IMR-90 (cell line): ENCODE data around the gene FUBP3. TPM values are rescaled to one million over a fixed set of nuclear protein-coding genes. Genes with fewer than 3 reads are reported as not detected.

ENCODE experiments used
- ATAC-seq: fragments of 200-7000 bp; cut with Tn5 transposase; 2 replicates; pipeline ENCODE4 v1.9.1; 2020; ENCODE audit warnings: low read depth, mild to moderate bottlenecking, moderate library complexity
- BruUV-seq: library from RNA; stranded (reverse); fragments of 400-500 nt; replicated peaks from 2 replicates; lab custom pipeline; 2021; lab: Mats Ljungman, UMichigan
- CTCF ChIA-PET: fragments of 300-600 bp; formaldehyde crosslinking; extraction: SDS; loops from one replicate; lab custom pipeline; 2021; ENCODE audit warnings: antibody characterized with exemption; lab: Yijun Ruan, JAX
- POLR2A ChIA-PET: fragments of 300-600 bp; sonication (Branson Sonifier 250); formaldehyde crosslinking; loops from one replicate; lab custom pipeline; 2022; ENCODE audit warnings: antibody characterized with exemption; ENCODE audit not compliant: unreplicated experiment; lab: Charles Lee
- DNase-seq: peaks from one replicate; pipeline ENCODE4 v3.0.0; 2013
- H2AFZ ChIP-seq: replicated peaks from 2 replicates; pipeline ENCODE3; 2013; ENCODE audit warnings: low read length, mild to moderate bottlenecking; ENCODE audit not compliant: poor library complexity
- H2AK5ac ChIP-seq: 2 replicates; pipeline ENCODE4 v1.6.1; 2013; ENCODE audit warnings: low read depth, low read length, inconsistent platforms
- H2AK9ac ChIP-seq: replicated peaks from 2 replicates; pipeline ENCODE3; 2013; ENCODE audit warnings: mild to moderate bottlenecking, low read depth, low read length, moderate library complexity; ENCODE audit not compliant: poor library complexity
- H2BK120ac ChIP-seq: 2 replicates; pipeline ENCODE4 v1.6.1; 2013; ENCODE audit warnings: low read depth, low read length, inconsistent platforms
- H2BK15ac ChIP-seq: 3 replicates; pipeline ENCODE4 v1.6.1; 2013; ENCODE audit warnings: low read depth, low read length, inconsistent platforms
- H2BK20ac ChIP-seq: 2 replicates; pipeline ENCODE4 v1.6.1; 2013; ENCODE audit warnings: low read depth, mild to moderate bottlenecking, inconsistent platforms, low read length, moderate library complexity
- H2BK5ac ChIP-seq: 2 replicates; pipeline ENCODE4 v1.6.1; 2013; ENCODE audit warnings: mild to moderate bottlenecking, low read depth, low read length, inconsistent platforms; ENCODE audit not compliant: poor library complexity, severe bottlenecking
- H3K14ac ChIP-seq: replicated peaks from 2 replicates; pipeline ENCODE4 v1.6.1; 2013; ENCODE audit warnings: low read depth, low read length, inconsistent platforms
- H3K18ac ChIP-seq: 2 replicates; pipeline ENCODE4 v1.6.1; 2013; ENCODE audit warnings: low read depth, low read length, control low read depth
- H3K23ac ChIP-seq: 2 replicates; pipeline ENCODE4 v1.6.1; 2013; ENCODE audit warnings: low read depth, low read length, inconsistent platforms
- H3K27ac ChIP-seq: 2 replicates; pipeline ENCODE4 v1.5.1; 2013; ENCODE audit warnings: mild to moderate bottlenecking, control low read depth, low read length; ENCODE audit not compliant: insufficient read depth
- H3K27me3 ChIP-seq: 2 replicates; pipeline ENCODE4 v1.6.1; 2013; ENCODE audit warnings: low read length; ENCODE audit not compliant: control insufficient read depth, insufficient read depth
- H3K36me3 ChIP-seq: 2 replicates; pipeline ENCODE4 v1.6.1; 2013; ENCODE audit warnings: low read length, mixed read lengths; ENCODE audit not compliant: control insufficient read depth, insufficient read depth
- H3K4ac ChIP-seq: 2 replicates; pipeline ENCODE4 v1.6.1; 2013; ENCODE audit warnings: low read depth, low read length, inconsistent platforms
- H3K4me1 ChIP-seq: 2 replicates; pipeline ENCODE4 v1.6.1; 2013; ENCODE audit warnings: low read length, mixed read lengths; ENCODE audit not compliant: control insufficient read depth, insufficient read depth
- H3K4me2 ChIP-seq: 2 replicates; pipeline ENCODE4 v1.6.1; 2013; ENCODE audit warnings: low read depth, mild to moderate bottlenecking, control low read depth, low read length, moderate library complexity
- H3K4me3 ChIP-seq: 2 replicates; pipeline ENCODE4 v1.5.1; 2013; ENCODE audit warnings: low read depth, mild to moderate bottlenecking, control low read depth, low read length, moderate library complexity; ENCODE audit not compliant: insufficient read depth
- H3K56ac ChIP-seq: 2 replicates; pipeline ENCODE4 v1.6.1; 2013; ENCODE audit warnings: low read length, inconsistent platforms; ENCODE audit not compliant: insufficient read depth; ENCODE audit errors: extremely low read depth
- H3K79me1 ChIP-seq, 2 experiments: 2 replicates each; pipeline ENCODE4 v1.6.1; 2013; ENCODE audit warnings: low read length in 2 of 2, inconsistent platforms in 1 of 2, low read depth in 1 of 2
- H3K9ac ChIP-seq: 2 replicates; pipeline ENCODE4 v1.6.1; 2013; ENCODE audit warnings: low read depth, low read length, control low read depth
- H3K9me1 ChIP-seq: 2 replicates; pipeline ENCODE4 v1.6.1; 2013; ENCODE audit warnings: low read length, inconsistent platforms; ENCODE audit not compliant: insufficient read depth
- H3K9me3 ChIP-seq: 2 replicates; pipeline ENCODE4 v1.6.1; 2013; ENCODE audit warnings: low read length; ENCODE audit not compliant: control insufficient read depth, insufficient read depth
- H4K20me1 ChIP-seq: 2 replicates; pipeline ENCODE4 v1.6.1; 2013; ENCODE audit warnings: low read length, inconsistent platforms; ENCODE audit not compliant: insufficient read depth
- H4K5ac ChIP-seq: 2 replicates; pipeline ENCODE4 v1.6.1; 2013; ENCODE audit warnings: mild to moderate bottlenecking, low read depth, low read length, control low read depth
- H4K8ac ChIP-seq, 2 experiments: 2 replicates each; pipeline ENCODE4 v1.6.1; 2013; ENCODE audit warnings: low read depth in 2 of 2, low read length in 2 of 2, control low read depth in 1 of 2, inconsistent platforms in 1 of 2
- H4K91ac ChIP-seq: 2 replicates; pipeline ENCODE4 v1.6.1; 2013; ENCODE audit warnings: low read depth, low read length, inconsistent platforms; ENCODE audit not compliant: insufficient read depth
- CEBPB ChIP-seq: IDR thresholded peaks from 2 replicates; pipeline ENCODE4 v1.6.1; 2012; ENCODE audit warnings: low read depth, low read length, improper control_type of control experiment
- MAFK ChIP-seq: IDR thresholded peaks from 2 replicates; pipeline ENCODE4 v1.6.1; 2012; ENCODE audit warnings: low read depth, low read length, improper control_type of control experiment
- NFE2L2 ChIP-seq: fragments of 150-350 bp; IDR thresholded peaks from 2 replicates; pipeline ENCODE4 v1.6.1; 2016; ENCODE audit warnings: low read depth, mild to moderate bottlenecking, low read length
- RCOR1 ChIP-seq: IDR thresholded peaks from 2 replicates; pipeline ENCODE4 v1.6.1; 2012; ENCODE audit warnings: mild to moderate bottlenecking, low read length, improper control_type of control experiment; ENCODE audit not compliant: insufficient replicate concordance
- RFX5 ChIP-seq: IDR thresholded peaks from 2 replicates; pipeline ENCODE4 v1.8.0; 2012; ENCODE audit warnings: low read depth, mild to moderate bottlenecking, low read length, moderate library complexity
- WGBS, 2 experiments: methylation state at CpG; one replicate each; pipeline versions ENCODE4 v1.1.5 to v1.1.7; 2013; ENCODE audit warnings: missing lambda C conversion rate in 2 of 2; ENCODE audit not compliant: insufficient read length in 1 of 2; ENCODE audit errors: extremely low coverage in 2 of 2; 5-methylcytosine and 5-hydroxymethylcytosine counted together
- dilution Hi-C: fragments of 300-500 bp; cut with HindIII; formaldehyde crosslinking; loops from one replicate; pipeline ENCODE4 v1.14.3; 2018; ENCODE audit warnings: low sequenced_read_pairs; ENCODE audit not compliant: unreplicated experiment
- in situ Hi-C: fragments of 300-500 bp; cut with MboI; formaldehyde crosslinking; loops from 3 replicates; pipeline ENCODE4 v1.14.3; 2019; ENCODE audit warnings: low sequenced_read_pairs, inconsistent platforms, mixed read lengths
- intact Hi-C: fragments of 100-400 bp; cut with micrococcal nuclease; formaldehyde crosslinking; loops from 2 replicates; pipeline ENCODE4 v1.10.0; 2022
- polyA plus RNA-seq, 3 experiments: library from polyadenylated mRNA; depleted of rRNA; stranded (reverse); fragments of >200 nt; gene quantifications; 2 replicates each; pipeline ENCODE4 v1.2.3, GENCODE V29; 2012; ENCODE audit warnings: low replicate concordance in 1 of 3
- total RNA-seq: library from RNA; depleted of rRNA; stranded (reverse); fragments of >200 nt; gene quantifications from 2 replicates; pipeline ENCODE4 v1.2.3, GENCODE V29; 2012

The FUBP3 gene
- total and polyA plus RNA-seq, 2 of the 4 experiments (the other 2 are of a cell fraction), result 32.3 to 50.1 TPM

DNA sequence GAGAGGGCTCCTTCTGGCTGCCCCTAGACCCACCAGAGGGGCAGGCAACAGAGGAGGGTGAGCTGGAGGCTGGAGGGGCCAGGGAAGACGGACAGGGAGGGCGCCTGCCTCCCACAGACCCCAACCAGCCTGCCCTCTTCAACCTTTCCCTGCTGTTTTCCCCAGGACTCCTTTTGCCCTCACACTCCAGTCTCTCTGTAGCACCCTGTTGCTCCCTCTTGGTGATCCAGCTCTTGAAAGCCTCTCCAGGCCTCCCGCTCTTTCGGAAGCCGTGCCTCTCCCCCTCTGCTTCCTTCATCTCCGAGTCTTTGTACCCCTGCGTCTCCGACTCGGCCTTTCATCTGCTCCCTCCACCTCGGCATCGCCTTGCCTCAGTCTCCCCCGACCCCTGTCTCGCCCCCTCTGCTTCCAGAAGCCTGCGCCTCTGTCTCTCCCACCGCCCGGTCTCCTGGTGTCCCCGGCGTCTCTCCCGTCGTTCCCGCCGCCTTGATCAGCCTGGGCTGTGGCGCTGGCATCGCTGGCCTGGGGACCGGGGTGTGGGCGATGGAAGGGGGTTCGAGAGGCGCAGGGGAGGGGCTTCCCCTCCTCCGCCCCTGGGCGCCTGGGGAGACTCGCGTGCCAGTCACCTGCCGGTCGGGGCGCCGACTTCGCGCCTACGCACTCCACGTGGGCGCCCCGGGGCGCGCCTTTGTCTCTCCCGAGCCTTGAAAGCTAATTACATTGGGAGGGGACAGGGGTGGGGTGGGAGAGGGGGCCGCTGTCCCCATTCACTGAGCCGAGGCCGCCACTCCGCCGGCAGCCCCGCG lies 79.7 kb downstream of the FUBP3 start:
- ChIA-PET POLR2A (no interaction called here), CTCF (no interaction called here)
- DNase-seq, result no peak
- no peaks in the 10 kb centered on the region; the same call in 1 of the 2 replicates for H3K4me1 ChIP-seq
- H3K4ac ChIP-seq, result no peak overlapping the region
- H4K5ac ChIP-seq, result no peak overlapping the region
- no peak overlapping the region for H2AFZ ChIP-seq
- H2BK5ac ChIP-seq, result no peak overlapping the region
- H3K27me3 ChIP-seq, result peaks cover 90% of the 10 kb centered on the region
- no peak overlapping the region for H2BK120ac ChIP-seq
- TF ChIP-seq RCOR1 (no peak), CEBPB (no peak), RFX5 (no peak), MAFK (no peak), NFE2L2 (no peak)
- BruUV-seq, result no TSS peak
- in situ Hi-C loops (loop anchor here (25.0 kb wide), 1 partner anchor 547 kb away; no protein-coding TSS in a partner anchor), intact Hi-C loops (no loop called here), dilution Hi-C loops (no loop called here)
- H4K20me1 ChIP-seq, result 0 out of 2 replicates have a peak, but pooled peaks cover 3% of the 10 kb centered on the region
- WGBS, 2 experiments, result 29% methylated on average over 7 of the region's 52 CpGs; no CpG with 5 or more reads in 1 of the 2 experiments
- peaks cover 7% of the 10 kb centered on the region; the same call in 1 of the 2 replicates for H3K9me3 ChIP-seq
- H4K91ac ChIP-seq, result no peak overlapping the region
- no peak overlapping the region for H3K23ac ChIP-seq
- no peak overlapping the region for H3K4me3 ChIP-seq
- H2AK5ac ChIP-seq, result no peak overlapping the region
- no peak overlapping the region for H2BK15ac ChIP-seq
- no peaks in the 10 kb centered on the region for H3K9me1 ChIP-seq
- ATAC-seq, result no peak
- H3K79me1 ChIP-seq, result no peaks in the 10 kb centered on the region
- no peak overlapping the region for H3K14ac ChIP-seq
- no peak overlapping the region for H2BK20ac ChIP-seq
- no peak overlapping the region for H3K18ac ChIP-seq
- no peak overlapping the region for H3K9ac ChIP-seq
- H3K36me3 ChIP-seq, result no peaks in the 10 kb centered on the region
- no peak overlapping the region for H4K8ac ChIP-seq
- no peak overlapping the region for H3K4me2 ChIP-seq
- no peak overlapping the region for H2AK9ac ChIP-seq
- H3K27ac ChIP-seq, result no peak overlapping the region
- no peak overlapping the region for H3K56ac ChIP-seq
